ENCODE data around the gene GON4L. TPM values are rescaled to one million over a fixed set of nuclear protein-coding genes. Genes with fewer than 3 reads are reported as not detected.
A peak's percentile ranks its signal among the peaks of the same experiment; 100 is the strongest.
"Not testable (repeated sequence)": the region's sequence is repeated elsewhere in the genome, so short reads cannot be mapped to it uniquely, and the experiment has no call there.

GON4L gene
- total RNA-seq, 1 donor from 2014 or later = 82.8 TPM

GRCh38 chr1:155840386-155840785, 16.6 kb downstream of the GON4L start:
- Mint-ChIP-seq H3K27ac (ENCODE audit: unreplicated experiment) (no peak overlapping the region), H3K9me3 (ENCODE audit: unreplicated experiment) (peaks cover 2% of the 10 kb centered on the region)

GRCh38 chr1:155835548-155835947, 21.5 kb downstream of the GON4L start:
- H3K9me3 Mint-ChIP-seq (ENCODE audit: unreplicated experiment) = peaks cover 8% of the 10 kb centered on the region
- no peak for DNase-seq
- TF ChIP-seq CTCF (IDR thresholded peaks at IDR 0.05; ENCODE audit: partially characterized antibody, unreplicated experiment) = no peak
- peaks cover 4% of the 10 kb centered on the region for H3K27me3 Mint-ChIP-seq (ENCODE audit: unreplicated experiment)
- peak overlapping the region; percentile 8 for H3K4me3 Mint-ChIP-seq (ENCODE audit: unreplicated experiment)
- H3K36me3 Mint-ChIP-seq (ENCODE audit: unreplicated experiment) = peaks cover 6% of the 10 kb centered on the region
- peaks cover 3% of the 10 kb centered on the region for H3K4me1 Mint-ChIP-seq (ENCODE audit: low read depth, unreplicated experiment)
- H3K27ac Mint-ChIP-seq (ENCODE audit: unreplicated experiment) = peak overlapping the region; percentile 74

More at GRCh38 chr1:155840386-155840785, 16.6 kb downstream of the GON4L start:
- TF ChIP-seq CTCF (IDR thresholded peaks at IDR 0.05; ENCODE audit: partially characterized antibody, unreplicated experiment) = no peak
- DNase-seq = no peak
- H3K4me3 Mint-ChIP-seq (ENCODE audit: unreplicated experiment) = no peak overlapping the region
- peaks cover under 1% of the 10 kb centered on the region for H3K4me1 Mint-ChIP-seq (ENCODE audit: low read depth, unreplicated experiment)
- no peaks in the 10 kb centered on the region for H3K36me3 Mint-ChIP-seq (ENCODE audit: unreplicated experiment)
- H3K27me3 Mint-ChIP-seq (ENCODE audit: unreplicated experiment) = peaks cover 2% of the 10 kb centered on the region

GRCh38 chr1:155834927-155835399, 22.1 kb downstream of the GON4L start:
- H3K9me3 Mint-ChIP-seq (ENCODE audit: unreplicated experiment); H3K36me3 Mint-ChIP-seq (ENCODE audit: unreplicated experiment); H3K4me3 Mint-ChIP-seq (ENCODE audit: unreplicated experiment); DNase-seq; H3K4me1 Mint-ChIP-seq (ENCODE audit: low read depth, unreplicated experiment); H3K27me3 Mint-ChIP-seq (ENCODE audit: unreplicated experiment): not testable (repeated sequence)
- H3K27ac Mint-ChIP-seq (ENCODE audit: unreplicated experiment) = peak overlapping the region; percentile 74

- no peak for TF ChIP-seq CTCF (IDR thresholded peaks at IDR 0.05; ENCODE audit: partially characterized antibody, unreplicated experiment)
- DNase-seq = no peak
- peak overlapping the region; percentile 10 for H3K27ac Mint-ChIP-seq (ENCODE audit: unreplicated experiment)
Observed at GRCh38 chr1:155834296-155834926, 22.6 kb downstream of the GON4L start.

GRCh38 chr1:155833665-155834295, 23.2 kb downstream of the GON4L start:
- Mint-ChIP-seq H3K4me1 (ENCODE audit: low read depth, unreplicated experiment) (peaks cover 3% of the 10 kb centered on the region), H3K27me3 (ENCODE audit: unreplicated experiment) (peaks cover 4% of the 10 kb centered on the region), H3K27ac (ENCODE audit: unreplicated experiment) (peak overlapping the region; percentile 10), H3K9me3 (ENCODE audit: unreplicated experiment) (peaks cover 8% of the 10 kb centered on the region), H3K36me3 (ENCODE audit: unreplicated experiment) (peaks cover 6% of the 10 kb centered on the region), H3K4me3 (ENCODE audit: unreplicated experiment) (no peak overlapping the region)
- no peak for TF ChIP-seq CTCF (IDR thresholded peaks at IDR 0.05; ENCODE audit: partially characterized antibody, unreplicated experiment)
- no peak for DNase-seq

More at GRCh38 chr1:155834296-155834926, 22.6 kb downstream of the GON4L start:
- Mint-ChIP-seq H3K27me3 (ENCODE audit: unreplicated experiment) (peaks cover 4% of the 10 kb centered on the region), H3K4me3 (ENCODE audit: unreplicated experiment) (no peak overlapping the region), H3K4me1 (ENCODE audit: low read depth, unreplicated experiment) (peaks cover 3% of the 10 kb centered on the region), H3K9me3 (ENCODE audit: unreplicated experiment) (peaks cover 8% of the 10 kb centered on the region), H3K36me3 (ENCODE audit: unreplicated experiment) (peaks cover 6% of the 10 kb centered on the region)
